Right lobe of liver (tissue), 6 donors: ENCODE measurements around the gene GPR84. TPM values are rescaled to one million over a fixed set of nuclear protein-coding genes. Genes with fewer than 3 reads are reported as not detected.

Experiments
- ATAC-seq, 4 donors: fragments of 200-7000 bp; cut with Tn5 transposase; one replicate each; pipeline ENCODE4 v1.9.1; 2020; ENCODE audit warnings: mild to moderate bottlenecking in 4 of 4, moderate library complexity in 4 of 4
- DNase-seq, 3 donors: peaks; one replicate each; pipeline ENCODE4 v3.0.0-alpha.2; 2020
- H3K27ac ChIP-seq, 3 donors: fragments of 200-600 bp; one replicate each; pipeline ENCODE4 v1.8.0; 2022
- H3K27me3 ChIP-seq, 2 donors: fragments of 200-600 bp; one replicate each; pipeline ENCODE4 v1.8.0; 2022
- H3K36me3 ChIP-seq, 4 donors: fragments of 200-600 bp; sonication (generic) in 1 of 4; one replicate each; pipeline versions ENCODE4 v1.5.1 to v1.8.0; 2017 to 2022; ENCODE audit warnings: control low read depth in 1 of 4
- H3K4me1 ChIP-seq, 4 donors: fragments of 200-600 bp; sonication (generic) in 1 of 4; one replicate each; pipeline versions ENCODE4 v1.5.1 to v1.8.0; 2017 to 2022; ENCODE audit warnings: control low read depth in 1 of 4
- H3K4me3 ChIP-seq, 3 donors: fragments of 200-600 bp; one replicate each; pipeline ENCODE4 v1.8.0; 2022
- H3K9me3 ChIP-seq, 4 donors: fragments of 200-600 bp; sonication (generic) in 1 of 4; one replicate each; pipeline versions ENCODE4 v1.5.1 to v1.8.0; 2017 to 2022; ENCODE audit warnings: control low read depth in 1 of 4
- CTCF ChIP-seq, 4 donors: fragments of 200-600 bp in 3 of 4; fragments of 450-650 bp in 1 of 4; IDR thresholded peaks; one replicate each; pipeline versions ENCODE4 v1.5.1 to v1.8.0; 2016 to 2022; ENCODE audit warnings: antibody characterized with exemption in 4 of 4, mild to moderate bottlenecking in 2 of 4
- POLR2A ChIP-seq: fragments of 450-650 bp; IDR thresholded peaks from one replicate; pipeline ENCODE4 v1.6.1; 2017; ENCODE audit warnings: antibody characterized with exemption, mild to moderate bottlenecking
- WGBS: methylation state at CpG from one replicate; pipeline ENCODE4 v1.1.6; 2018; ENCODE audit warnings: low coverage, low lambda C conversion rate; ENCODE audit not compliant: insufficient coverage; ENCODE audit errors: missing lambda C conversion rate; 5-methylcytosine and 5-hydroxymethylcytosine counted together
- intact Hi-C, 2 donors: fragments of 100-400 bp; cut with DNase I; formaldehyde crosslinking; loops; one replicate each; pipeline versions ENCODE4 v1.11.2 to v1.14.1; 2022
- total RNA-seq, 6 experiments: library from RNA; depleted of rRNA in 2 of 6; stranded (reverse); fragments of >200 nt in 2 of 6; fragmentation: NEBNext Ultra II Directional in 3 of 6; extraction: Animal tissue kit (Norgen Biotek cat#: 25700) in 3 of 6; gene quantifications; one replicate each; pipeline versions ENCODE4 v1.1.0 to v1.2.4, GENCODE V29; 2016 to 2023
- donor health status: DM: no; HTN: yes; CAD: no.
- donor health status: DM: no; HTN: no; CAD: no.
- donor health status: DM: no; HTN: no; CAD: no.
- donor health status: DM: no; HTN: yes; CAD: no.
- donor health status: DM: no; HTN: yes; CAD: no.

The GPR84 gene
- total RNA-seq, 6 experiments from 2014 or later, result 0.35 TPM; not detected in 5

DNA sequence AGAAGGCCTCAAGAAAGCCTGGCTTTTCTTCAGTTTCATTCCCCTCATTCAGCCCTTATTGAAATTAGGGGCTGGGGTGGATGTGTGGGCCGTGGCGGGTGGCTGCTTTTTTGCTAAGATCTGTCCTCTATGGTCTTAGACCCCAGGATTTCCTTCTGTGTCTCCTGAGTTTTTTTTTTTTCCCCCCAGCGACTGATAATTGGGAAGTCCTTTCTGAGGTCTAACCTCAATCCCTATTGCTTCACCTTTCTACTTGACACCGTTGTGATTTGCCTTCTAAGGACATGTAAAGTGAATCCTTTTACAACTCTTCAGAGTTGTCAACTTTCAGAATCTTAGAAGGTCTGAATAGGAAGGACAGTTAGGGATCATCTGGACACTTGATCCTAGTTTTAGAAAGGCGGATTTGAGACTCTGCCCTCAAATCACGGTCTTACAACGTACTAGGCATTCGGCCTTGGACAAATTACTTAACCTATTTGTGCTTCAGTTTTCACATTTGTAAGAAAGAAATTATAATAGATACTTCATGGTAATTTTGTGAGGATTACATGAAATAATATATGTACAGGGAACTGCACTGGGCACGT is 4.4 kb downstream of the GPR84 start:
- Histone ChIP-seq H3K9me3 (no peaks in the 10 kb centered on the region), H3K27ac (peak overlapping the region; percentile 82 to 87 (median 85)), H3K4me1 (peaks cover 0 to 7% (median 0%) of the 10 kb centered on the region in 4 donors), H3K36me3 (no peaks in the 10 kb centered on the region), H3K27me3 (no peaks in the 10 kb centered on the region), H3K4me3 (peak overlapping the region; percentile 36 to 64 (median 59))
- no peak for TF ChIP-seq POLR2A
- no peak for TF ChIP-seq CTCF (IDR thresholded peaks at IDR 0.05)
- no peak for ATAC-seq
- DNase-seq, result no peak
- intact Hi-C loops, result loop anchor here (5.0 to 10.0 kb wide), 4 partner anchors 65 to 135 kb away; no protein-coding TSS in a partner anchor
- 34% methylated on average over 7 of the region's 9 CpGs for WGBS

DNA sequence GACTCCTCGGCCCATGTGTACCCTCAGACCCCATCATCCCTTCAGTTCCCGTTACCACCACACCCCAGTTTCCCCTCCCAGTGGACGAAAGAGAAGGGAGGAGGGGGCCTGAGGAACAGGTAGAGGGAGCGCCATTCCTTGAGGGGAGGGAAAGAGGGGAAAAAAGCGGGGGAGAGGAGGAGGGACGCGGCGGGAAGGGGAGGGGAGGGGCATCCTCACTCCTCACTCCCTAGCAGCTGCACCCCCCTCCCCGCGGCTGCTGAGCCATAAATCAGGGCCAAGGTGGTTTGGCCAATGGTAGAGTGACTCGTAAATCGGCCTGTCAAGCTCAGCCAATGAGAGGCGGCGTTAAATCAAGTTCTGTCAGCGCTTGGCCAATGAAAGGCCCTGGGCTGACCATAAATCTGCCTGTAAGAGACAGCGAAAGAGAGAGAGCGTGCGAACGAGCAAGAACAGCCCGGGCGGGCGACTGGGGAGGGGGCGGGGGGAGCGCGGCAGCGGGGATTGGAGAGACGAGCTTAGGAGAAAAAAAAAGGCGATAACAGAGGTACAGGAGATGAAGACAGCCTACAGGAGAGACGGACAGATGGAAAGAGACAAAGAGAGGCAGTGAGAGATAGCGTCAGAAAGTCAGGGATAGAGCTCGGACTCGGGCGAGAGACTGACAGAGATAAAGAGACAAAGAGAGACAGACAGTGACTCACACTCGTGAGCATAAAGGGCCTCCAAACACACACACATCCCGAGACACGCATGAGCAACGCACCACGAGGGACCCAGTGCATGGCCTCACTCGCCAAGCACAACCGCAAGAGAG is 5.1 kb downstream of the GPR84 start:
- peak; percentile 93 to 97 (median 96) for DNase-seq
- Histone ChIP-seq H3K4me1 (peaks cover 0 to 10% (median 0%) of the 10 kb centered on the region in 4 donors), H3K27ac (peak overlapping the region; percentile 82 to 87 (median 85)), H3K4me3 (peak overlapping the region; percentile 59 to 64 (median 61)), H3K9me3 (no peaks in the 10 kb centered on the region), H3K36me3 (no peaks in the 10 kb centered on the region), H3K27me3 (no peaks in the 10 kb centered on the region)
- intact Hi-C loops, result no loop called here
- WGBS, result 1% methylated on average over 38 of the region's 40 CpGs
- peak; percentile 87 to 95 (median 93) for ATAC-seq
- peak; percentile 38 for TF ChIP-seq POLR2A
- no peak for TF ChIP-seq CTCF (IDR thresholded peaks at IDR 0.05)

GRCh38 chr12:54358191-54358944 is 5.9 kb downstream of the GPR84 start:
- peak overlapping the region; percentile 35 to 87 (median 64) for H3K27ac ChIP-seq
- H3K27me3 ChIP-seq, result no peaks in the 10 kb centered on the region
- 10% methylated on average over 15 of the region's 15 CpGs for WGBS
- H3K4me1 ChIP-seq, result peaks cover 0 to 16% (median 0%) of the 10 kb centered on the region in 4 donors
- H3K36me3 ChIP-seq, result no peaks in the 10 kb centered on the region
- intact Hi-C loops, result no loop called here
- no peaks in the 10 kb centered on the region for H3K9me3 ChIP-seq
- TF ChIP-seq POLR2A (no peak), CTCF (IDR thresholded peaks at IDR 0.05) (no peak)
- peak overlapping the region; percentile 59 to 64 (median 61) for H3K4me3 ChIP-seq
- DNase-seq (no peak), ATAC-seq (no peak)

DNA sequence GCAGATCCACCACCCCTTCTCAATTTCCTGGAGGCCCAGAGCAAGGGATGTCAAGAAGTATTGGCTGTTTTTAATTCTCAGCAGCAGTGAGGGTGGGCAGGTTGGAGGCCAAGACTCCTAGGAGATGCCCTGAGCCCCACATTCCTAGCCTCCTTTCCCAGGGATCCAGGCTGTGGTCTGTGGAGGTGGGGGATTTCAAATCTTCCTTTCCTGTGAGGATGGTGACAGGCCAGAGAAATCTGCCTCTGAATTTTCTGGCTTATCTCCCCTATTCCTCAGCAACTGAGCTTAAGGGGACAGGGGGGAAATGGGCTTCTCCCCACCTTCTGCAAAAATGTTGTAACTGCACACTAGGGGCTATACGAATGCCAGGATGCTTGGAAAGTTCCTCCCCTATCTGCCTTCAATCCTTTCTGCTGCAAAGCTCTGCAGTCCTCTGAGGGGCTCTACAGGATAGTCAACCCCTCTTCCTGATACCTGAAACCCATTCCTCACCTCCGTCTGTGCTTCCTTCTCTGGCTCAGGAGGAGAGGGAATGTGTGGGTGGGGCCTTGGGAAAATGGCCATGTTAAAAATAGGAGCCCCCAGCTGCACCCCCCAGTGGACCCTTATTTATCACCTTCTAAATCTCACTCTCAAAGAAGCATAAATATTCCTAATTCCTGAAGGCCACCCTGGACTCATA is 6.6 kb downstream of the GPR84 start:
- TF ChIP-seq CTCF (IDR thresholded peaks at IDR 0.05), result no peak
- TF ChIP-seq POLR2A, result no peak
- Histone ChIP-seq H3K36me3 (no peaks in the 10 kb centered on the region), H3K4me3 (no peak overlapping the region), H3K4me1 (peaks cover 0 to 23% (median 3%) of the 10 kb centered on the region in 4 donors), H3K27me3 (no peaks in the 10 kb centered on the region), H3K9me3 (no peaks in the 10 kb centered on the region), H3K27ac (no peak overlapping the region)
- intact Hi-C loops, result no loop called here
- no peak for DNase-seq
- WGBS, result 83% methylated on average over 2 of the region's 2 CpGs
- no peak for ATAC-seq
